ENCODE measurements around the gene PDCD4.

PDCD4 gene

DNA sequence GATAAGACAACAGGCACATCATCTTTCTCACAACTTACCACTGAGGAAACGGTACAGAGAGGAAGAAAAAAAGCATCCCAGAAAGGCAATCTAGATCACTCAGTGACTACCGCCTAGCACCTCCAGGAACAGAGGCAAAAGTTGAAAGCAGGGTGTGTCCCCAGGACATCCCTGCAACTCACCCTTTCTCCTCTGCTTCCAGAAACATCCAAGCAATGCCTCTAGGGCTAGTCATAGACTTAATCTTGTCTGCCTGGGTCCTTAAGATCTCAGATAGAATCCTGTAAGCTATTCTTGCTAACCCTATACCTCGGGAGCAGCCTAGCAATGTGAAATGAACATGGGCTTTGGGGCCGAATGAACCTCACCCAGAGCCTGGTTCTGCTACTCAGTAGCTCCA lies 18.8 kb upstream of the PDCD4 start:
- TF ChIP-seq, protein P1, sequence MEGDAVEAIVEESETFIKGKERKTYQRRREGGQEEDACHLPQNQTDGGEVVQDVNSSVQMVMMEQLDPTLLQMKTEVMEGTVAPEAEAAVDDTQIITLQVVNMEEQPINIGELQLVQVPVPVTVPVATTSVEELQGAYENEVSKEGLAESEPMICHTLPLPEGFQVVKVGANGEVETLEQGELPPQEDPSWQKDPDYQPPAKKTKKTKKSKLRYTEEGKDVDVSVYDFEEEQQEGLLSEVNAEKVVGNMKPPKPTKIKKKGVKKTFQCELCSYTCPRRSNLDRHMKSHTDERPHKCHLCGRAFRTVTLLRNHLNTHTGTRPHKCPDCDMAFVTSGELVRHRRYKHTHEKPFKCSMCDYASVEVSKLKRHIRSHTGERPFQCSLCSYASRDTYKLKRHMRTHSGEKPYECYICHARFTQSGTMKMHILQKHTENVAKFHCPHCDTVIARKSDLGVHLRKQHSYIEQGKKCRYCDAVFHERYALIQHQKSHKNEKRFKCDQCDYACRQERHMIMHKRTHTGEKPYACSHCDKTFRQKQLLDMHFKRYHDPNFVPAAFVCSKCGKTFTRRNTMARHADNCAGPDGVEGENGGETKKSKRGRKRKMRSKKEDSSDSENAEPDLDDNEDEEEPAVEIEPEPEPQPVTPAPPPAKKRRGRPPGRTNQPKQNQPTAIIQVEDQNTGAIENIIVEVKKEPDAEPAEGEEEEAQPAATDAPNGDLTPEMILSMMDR (conservative IDR thresholded peaks at IDR 0.05; ENCODE audit: low read depth) = no peak
- DNase-seq (ENCODE audit: low spot score) = no peak
- ChIA-PET CTCF (no interaction called here), POLR2A (ENCODE audit: low non-redundant PET) (interaction anchor here (0.8 to 1.0 kb wide), 2 partner anchors 8 to 19 kb away, joined by 3 read pairs; partner anchors contain the start of gene PDCD4)
- no peak overlapping the region for H3K27ac ChIP-seq

GRCh38 chr10:110853921-110854605 lies 17.7 kb upstream of the PDCD4 start:
- POLR2A ChIA-PET (ENCODE audit: low non-redundant PET) = no interaction called here
- CTCF ChIA-PET = interaction anchor here (0.6 kb wide), 1 partner anchor 27 kb away, joined by 4 read pairs; no protein-coding TSS in a partner anchor
- no peak for DNase-seq (ENCODE audit: low spot score)
- H3K27ac ChIP-seq = no peak overlapping the region
- TF ChIP-seq, protein P1 (conservative IDR thresholded peaks at IDR 0.05; ENCODE audit: low read depth) = no peak

GRCh38 chr10:110857265-110858171 lies 14.2 kb upstream of the PDCD4 start:
- TF ChIP-seq, protein P1 (conservative IDR thresholded peaks at IDR 0.05; ENCODE audit: low read depth) = no peak
- H3K27ac ChIP-seq = peak overlapping the region; percentile 72
- no peak for DNase-seq (ENCODE audit: low spot score)
- POLR2A ChIA-PET (ENCODE audit: low non-redundant PET) = no interaction called here
- CTCF ChIA-PET = no interaction called here

DNA sequence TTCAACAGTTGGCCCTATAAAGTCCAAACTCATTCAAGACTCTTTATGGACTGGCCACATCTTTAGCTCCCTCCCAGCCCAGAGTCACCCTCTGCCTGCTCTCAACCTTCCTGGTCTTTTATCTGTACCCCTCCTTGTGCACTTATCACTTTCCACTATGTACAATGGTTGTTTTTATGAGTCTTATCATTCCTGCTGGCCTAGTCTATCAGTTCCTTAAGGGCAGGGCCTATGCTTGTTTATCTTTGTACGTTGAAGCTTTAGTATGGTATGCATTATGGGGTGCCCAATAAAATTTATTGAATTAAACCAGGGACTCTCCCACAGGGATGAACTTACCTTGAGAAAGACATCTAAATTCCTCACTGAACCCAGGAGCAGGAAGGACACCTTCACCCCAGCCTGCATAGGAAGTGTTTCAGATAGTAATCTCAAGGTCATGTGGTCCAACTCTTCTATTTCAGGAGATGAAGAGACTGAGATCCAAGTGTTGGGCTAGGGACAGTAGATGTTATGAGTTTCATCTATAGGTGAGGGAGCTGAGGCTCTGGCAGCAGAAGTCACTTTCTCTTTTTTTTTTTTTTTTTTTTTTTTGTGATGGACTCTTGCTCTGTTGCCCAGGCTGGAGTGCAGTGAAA lies 13.3 kb upstream of the PDCD4 start:
- no peak for DNase-seq (ENCODE audit: low spot score)
- CTCF ChIA-PET = interaction anchor here (0.5 to 0.7 kb wide), 2 partner anchors 268 to 710 kb away, joined by 3 read pairs; no protein-coding TSS in a partner anchor
- H3K27ac ChIP-seq = 0 out of 2 replicates have a peak overlapping the region, but pooled peaks have one; percentile 72
- POLR2A ChIA-PET (ENCODE audit: low non-redundant PET) = no interaction called here
- TF ChIP-seq, protein P1 (conservative IDR thresholded peaks at IDR 0.05; ENCODE audit: low read depth) = no peak

DNA sequence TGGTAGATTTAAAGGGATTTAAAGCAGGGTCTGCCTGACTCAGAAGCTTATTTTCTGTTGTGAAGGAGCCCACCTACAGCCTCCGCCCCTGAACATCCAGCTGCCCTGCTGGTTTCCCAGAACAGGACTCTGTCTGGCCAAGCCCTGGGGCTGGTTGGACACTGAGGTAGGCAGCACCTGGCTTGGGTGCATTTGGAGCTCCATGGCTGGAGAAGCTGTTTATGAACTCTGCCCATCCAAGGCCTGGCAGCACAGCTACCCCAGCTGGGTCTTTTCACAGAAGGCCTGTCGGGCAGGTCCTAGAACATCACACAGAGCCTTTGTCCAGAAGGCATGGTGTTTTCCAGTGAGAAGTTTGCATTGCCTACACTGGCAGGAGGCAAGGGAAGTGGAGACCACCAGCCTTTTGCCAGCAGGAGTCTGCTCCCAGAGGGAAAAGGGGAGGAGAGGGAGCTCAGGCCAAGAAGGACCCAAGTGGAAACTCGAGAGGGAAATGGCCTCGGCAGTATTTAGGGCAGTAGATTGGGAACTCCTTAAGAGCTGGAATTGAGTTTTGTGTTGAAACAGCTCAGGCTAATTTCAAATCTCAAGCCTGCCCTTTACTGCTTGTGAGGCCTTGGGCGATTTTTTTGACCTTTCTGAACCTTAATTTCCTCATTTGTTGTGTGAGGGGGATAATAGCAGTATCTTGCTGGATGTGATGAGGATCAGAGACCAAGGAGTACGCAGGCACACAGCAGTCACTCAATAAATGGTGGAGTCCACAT lies 12.3 kb upstream of the PDCD4 start:
- TF ChIP-seq, protein P1 (conservative IDR thresholded peaks at IDR 0.05; ENCODE audit: low read depth) = no peak
- H3K27ac ChIP-seq = peak overlapping the region; percentile 45
- POLR2A ChIA-PET (ENCODE audit: low non-redundant PET) = no interaction called here
- DNase-seq (ENCODE audit: low spot score) = no peak
- CTCF ChIA-PET = no interaction called here
